AG09319 (cell line): ENCODE results near the gene GPHN.

Source experiments
- DNase-seq: peaks from one replicate; pipeline ENCODE4 v3.0.0-alpha.2; 2010; ENCODE audit warnings: low read depth; ENCODE audit errors: extremely low read depth
- CTCF ChIP-seq: IDR thresholded peaks from 2 replicates; pipeline ENCODE4 v1.5.1; 2011; ENCODE audit warnings: low read depth, mild to moderate bottlenecking, inconsistent platforms, low read length, moderate library complexity

GPHN gene

GRCh38 chr14:66842911-66843512, 335.1 kb downstream of the GPHN start:
- DNase-seq: no peak
- TF ChIP-seq CTCF: no peak

- DNase-seq: no peak
These were observed 342.4 kb downstream of the GPHN start for GRCh38 chr14:66850258-66850888.

GRCh38 chr14:66853311-66853710, 345.4 kb downstream of the GPHN start:
- TF ChIP-seq CTCF: no peak
- no peak for DNase-seq

More at GRCh38 chr14:66850258-66850888, 342.4 kb downstream of the GPHN start:
- no peak for TF ChIP-seq CTCF

GRCh38 chr14:66857867-66858266, 349.9 kb downstream of the GPHN start:
- no peak for DNase-seq
- no peak for TF ChIP-seq CTCF

- DNase-seq: no peak
- TF ChIP-seq CTCF: no peak
These were observed 351.2 kb downstream of the GPHN start for GRCh38 chr14:66859063-66859671.

GRCh38 chr14:66881596-66881995, 373.6 kb downstream of the GPHN start:
- DNase-seq: no peak
- TF ChIP-seq CTCF: no peak

- TF ChIP-seq CTCF: no peak
- no peak for DNase-seq
These were observed 376.2 kb downstream of the GPHN start for GRCh38 chr14:66884149-66884548.
